ENCODE measurements around the gene FAM151B.

Gene FAM151B

GRCh38 chr5:80565330-80565729, 77.4 kb downstream of the FAM151B start:
- Histone ChIP-seq H3K79me2 (ENCODE audit: low read length) (no peaks in the 10 kb centered on the region), H3K4me1 (ENCODE audit: low read length) (no peaks in the 10 kb centered on the region), H3K9me2 (replicated peaks; ENCODE audit: insufficient read depth, low read length) (no peaks in the 10 kb centered on the region), H3K36me3 (replicated peaks; ENCODE audit: insufficient read depth, low read length) (no peaks in the 10 kb centered on the region), H3K4me3 (ENCODE audit: low read length) (no peak overlapping the region), H4K20me1 (ENCODE audit: insufficient read depth, low read length) (no peaks in the 10 kb centered on the region), H3K27me3 (replicated peaks; ENCODE audit: insufficient read depth, low read length) (peaks cover 10% of the 10 kb centered on the region), H3K9me3 (replicated peaks; ENCODE audit: insufficient read depth, low read length) (no peaks in the 10 kb centered on the region), H2AFZ (ENCODE audit: low read length) (no peak overlapping the region), H3K27ac (ENCODE audit: low read length) (no peak overlapping the region), H3F3A (ENCODE audit: insufficient read depth, low read length) (no peaks in the 10 kb centered on the region), H3K4me2 (ENCODE audit: low read depth, low read length) (no peak overlapping the region), H3K9ac (ENCODE audit: low read length) (no peak overlapping the region)
- TF ChIP-seq EZH2phosphoT487 (IDR thresholded peaks at IDR 0.05; ENCODE audit: low read length), result no peak
- no peak for TF ChIP-seq EZH2 (optimal IDR thresholded peaks at IDR 0.05; ENCODE audit: low read depth, low read length)
- no peak for TF ChIP-seq CTCF (IDR thresholded peaks at IDR 0.05; ENCODE audit: low read length)
- DNase-seq, result no peak

GRCh38 chr5:80566711-80567259, 78.9 kb downstream of the FAM151B start:
- H3K27me3 ChIP-seq (replicated peaks; ENCODE audit: insufficient read depth, low read length), result peaks cover 10% of the 10 kb centered on the region
- DNase-seq, result no peak

GRCh38 chr5:80568251-80568650, 80.4 kb downstream of the FAM151B start:
- H3K27me3 ChIP-seq (replicated peaks; ENCODE audit: insufficient read depth, low read length), result peaks cover 10% of the 10 kb centered on the region
- no peak overlapping the region for H3K4me3 ChIP-seq (ENCODE audit: low read length)
- H3K9me2 ChIP-seq (replicated peaks; ENCODE audit: insufficient read depth, low read length), result no peaks in the 10 kb centered on the region
- H4K20me1 ChIP-seq (ENCODE audit: insufficient read depth, low read length), result no peaks in the 10 kb centered on the region
- no peak for TF ChIP-seq CTCF (IDR thresholded peaks at IDR 0.05; ENCODE audit: low read length)
- no peak for TF ChIP-seq EZH2 (optimal IDR thresholded peaks at IDR 0.05; ENCODE audit: low read depth, low read length)
- TF ChIP-seq EZH2phosphoT487 (IDR thresholded peaks at IDR 0.05; ENCODE audit: low read length), result no peak
- no peaks in the 10 kb centered on the region for H3K4me1 ChIP-seq (ENCODE audit: low read length)
- H3K27ac ChIP-seq (ENCODE audit: low read length), result no peak overlapping the region
- no peaks in the 10 kb centered on the region for H3K36me3 ChIP-seq (replicated peaks; ENCODE audit: insufficient read depth, low read length)
- no peaks in the 10 kb centered on the region for H3F3A ChIP-seq (ENCODE audit: insufficient read depth, low read length)
- no peak overlapping the region for H3K4me2 ChIP-seq (ENCODE audit: low read depth, low read length)
- no peaks in the 10 kb centered on the region for H3K79me2 ChIP-seq (ENCODE audit: low read length)
- no peak overlapping the region for H2AFZ ChIP-seq (ENCODE audit: low read length)
- no peak for DNase-seq
- H3K9ac ChIP-seq (ENCODE audit: low read length), result no peak overlapping the region
- H3K9me3 ChIP-seq (replicated peaks; ENCODE audit: insufficient read depth, low read length), result no peaks in the 10 kb centered on the region

More at GRCh38 chr5:80566711-80567259, 78.9 kb downstream of the FAM151B start:
- Histone ChIP-seq H3K27ac (ENCODE audit: low read length) (no peak overlapping the region), H3K9ac (ENCODE audit: low read length) (no peak overlapping the region), H2AFZ (ENCODE audit: low read length) (no peak overlapping the region), H3F3A (ENCODE audit: insufficient read depth, low read length) (no peaks in the 10 kb centered on the region), H3K9me2 (replicated peaks; ENCODE audit: insufficient read depth, low read length) (no peaks in the 10 kb centered on the region), H3K79me2 (ENCODE audit: low read length) (no peaks in the 10 kb centered on the region), H3K36me3 (replicated peaks; ENCODE audit: insufficient read depth, low read length) (no peaks in the 10 kb centered on the region), H3K4me1 (ENCODE audit: low read length) (no peaks in the 10 kb centered on the region), H3K4me2 (ENCODE audit: low read depth, low read length) (no peak overlapping the region), H3K9me3 (replicated peaks; ENCODE audit: insufficient read depth, low read length) (no peaks in the 10 kb centered on the region), H3K4me3 (ENCODE audit: low read length) (no peak overlapping the region), H4K20me1 (ENCODE audit: insufficient read depth, low read length) (no peaks in the 10 kb centered on the region)
- TF ChIP-seq EZH2phosphoT487 (IDR thresholded peaks at IDR 0.05; ENCODE audit: low read length) (no peak), CTCF (IDR thresholded peaks at IDR 0.05; ENCODE audit: low read length) (no peak), EZH2 (optimal IDR thresholded peaks at IDR 0.05; ENCODE audit: low read depth, low read length) (no peak)

Measured in MM.1S (cell line).